B cell (primary cell): Measurements from ENCODE around the gene GPRASP1. TPM values are rescaled to one million over a fixed set of nuclear protein-coding genes. Genes with fewer than 3 reads are reported as not detected.
"Not testable (repeated sequence)": the region's sequence is repeated elsewhere in the genome, so short reads cannot be mapped to it uniquely, and the experiment has no call there.

Source experiments
- ATAC-seq: fragments of 200-7000 bp; cut with Tn5 transposase; one replicate; pipeline ENCODE4 v1.10.0; 2021; ENCODE audit warnings: low read depth, mild to moderate bottlenecking, moderate number of reproducible peaks, moderate library complexity
- CTCF ChIA-PET: fragments of 350-600 bp; sonication (Branson Sonifier 250); formaldehyde crosslinking; loops from one replicate; lab custom pipeline; 2021; ENCODE audit warnings: antibody characterized with exemption, inconsistent platforms; lab: Charles Lee
- POLR2A ChIA-PET: fragments of 350-600 bp; sonication (Branson Sonifier 250); formaldehyde crosslinking; loops from one replicate; lab custom pipeline; 2021; ENCODE audit warnings: antibody characterized with exemption; lab: Charles Lee
- DNase-seq: peaks from one replicate; pipeline ENCODE4 v3.0.0; 2013
- H2AFZ ChIP-seq: 2 replicates; pipeline ENCODE4 v1.6.1; 2012; ENCODE audit warnings: mild to moderate bottlenecking, low read depth, low read length; ENCODE audit not compliant: insufficient read depth, poor library complexity, severe bottlenecking
- H3K27ac ChIP-seq, 2 donors: 1 replicate in 1 of 2; 2 replicates in 1 of 2; pipeline ENCODE4 v1.5.1; 2012 to 2013; ENCODE audit warnings: low read length in 2 of 2, mild to moderate bottlenecking in 2 of 2, moderate library complexity in 1 of 2
- H3K27me3 ChIP-seq, 4 experiments: fragments of 200-600 bp in 1 of 4; sonication (generic) in 1 of 4; replicated peaks in 1 of 4; 1 replicate in 2 of 4; 2 replicates in 2 of 4; pipeline versions ENCODE4 v1.6.1 to v1.7.0; 2013 to 2016; ENCODE audit warnings: low read length in 3 of 4, mild to moderate bottlenecking in 2 of 4, mixed read lengths in 1 of 4, moderate library complexity in 1 of 4; ENCODE audit not compliant: insufficient read depth in 4 of 4, control insufficient read depth in 3 of 4; ENCODE audit errors: control extremely low read depth in 1 of 4
- H3K36me3 ChIP-seq, 2 experiments: replicated peaks in 1 of 2; 1 replicate in 1 of 2; 2 replicates in 1 of 2; pipeline versions ENCODE4 v1.6.1 to v1.7.1; 2013; ENCODE audit warnings: low read length in 1 of 2; ENCODE audit not compliant: insufficient read depth in 2 of 2, control insufficient read depth in 1 of 2; ENCODE audit errors: control extremely low read depth in 1 of 2, extremely low read depth in 1 of 2
- H3K4me1 ChIP-seq, 2 donors: fragments of 200-600 bp in 1 of 2; sonication (generic) in 1 of 2; 1 replicate in 1 of 2; 2 replicates in 1 of 2; pipeline versions ENCODE4 v1.5.1 to v1.6.1; 2013 to 2017; ENCODE audit warnings: low read length in 2 of 2; ENCODE audit not compliant: control insufficient read depth in 2 of 2, insufficient read depth in 2 of 2
- H3K4me2 ChIP-seq: replicated peaks from 2 replicates; pipeline ENCODE3; 2012; ENCODE audit warnings: mild to moderate bottlenecking, low read depth, low read length; ENCODE audit not compliant: poor library complexity, severe bottlenecking
- H3K4me3 ChIP-seq, 5 experiments: fragments of 200-600 bp in 1 of 5; sonication (generic) in 1 of 5; 1 replicate in 3 of 5; 2 replicates in 2 of 5; pipeline versions ENCODE4 v1.5.1 to v1.7.0; 2011 to 2016; ENCODE audit warnings: low read length in 4 of 5, mild to moderate bottlenecking in 4 of 5, low read depth in 2 of 5, control low read depth in 1 of 5, moderate library complexity in 1 of 5; ENCODE audit not compliant: insufficient read depth in 1 of 5; ENCODE audit errors: control extremely low read depth in 1 of 5, extremely low read depth in 1 of 5
- H3K79me2 ChIP-seq: fragments of 200-600 bp; sonication (generic); one replicate; pipeline ENCODE4 v1.6.0; 2016; ENCODE audit warnings: low read length; ENCODE audit not compliant: control insufficient read depth, insufficient read depth
- H3K9ac ChIP-seq: fragments of 200-600 bp; sonication (generic); 2 replicates; pipeline ENCODE4 v1.6.1; 2017; ENCODE audit warnings: mild to moderate bottlenecking, low read length, moderate library complexity
- H3K9me3 ChIP-seq, 3 donors: one replicate each; pipeline versions ENCODE4 v1.6.1 to v1.7.1; 2013; ENCODE audit warnings: low read length in 2 of 3; ENCODE audit not compliant: control insufficient read depth in 2 of 3, insufficient read depth in 1 of 3; ENCODE audit errors: control extremely low read depth in 1 of 3
- H4K20me1 ChIP-seq: 2 replicates; pipeline ENCODE4 v1.6.0; 2012; ENCODE audit warnings: mild to moderate bottlenecking, low read length; ENCODE audit not compliant: insufficient read depth, control insufficient read depth, poor library complexity, severe bottlenecking
- H3K27ac Mint-ChIP-seq: one replicate; pipeline ENCODE4 v1.8.0; 2021; ENCODE audit warnings: mixed read lengths
- H3K27me3 Mint-ChIP-seq: one replicate; pipeline ENCODE4 v1.8.0; 2021; ENCODE audit warnings: mixed read lengths
- H3K4me1 Mint-ChIP-seq: one replicate; pipeline ENCODE4 v1.8.0; 2021; ENCODE audit warnings: mixed read lengths
- H3K4me3 Mint-ChIP-seq: one replicate; pipeline ENCODE4 v1.8.0; 2021; ENCODE audit warnings: mixed read lengths
- H3K9me3 Mint-ChIP-seq: one replicate; pipeline ENCODE4 v1.8.0; 2022; ENCODE audit warnings: mixed read lengths; ENCODE audit not compliant: insufficient read depth
- EZH2 ChIP-seq: IDR thresholded peaks from 2 replicates; pipeline ENCODE4 v1.6.1; 2012; ENCODE audit warnings: borderline replicate concordance, low read depth, mild to moderate bottlenecking, moderate library complexity, low read length; ENCODE audit not compliant: insufficient read depth, poor library complexity, severe bottlenecking
- WGBS: methylation state at CpG from one replicate; pipeline ENCODE4 v1.1.5; 2013; ENCODE audit warnings: missing lambda C conversion rate; ENCODE audit not compliant: insufficient coverage; 5-methylcytosine and 5-hydroxymethylcytosine counted together
- intact Hi-C: fragments of 100-400 bp; cut with micrococcal nuclease; formaldehyde crosslinking; loops from one replicate; pipeline ENCODE4 v1.10.0; 2022
- polyA plus RNA-seq: library from polyadenylated mRNA; depleted of rRNA; stranded (reverse); fragments of >200 nt; gene quantifications from 2 replicates; pipeline ENCODE4 v1.2.3, GENCODE V29; 2012
- total RNA-seq, 2 donors: library from RNA; stranded (reverse); fragments of 120-200 nt in 1 of 2; gene quantifications; 1 replicate in 1 of 2; 2 replicates in 1 of 2; pipeline versions ENCODE4 v1.2.3 to v1.2.4, GENCODE V29; 2013 to 2022
- TF ChIP-seq, protein P1 (sequence below): fragments of 200-600 bp; IDR thresholded peaks from one replicate; pipeline ENCODE4 v1.8.0; 2022; ENCODE audit warnings: antibody characterized with exemption, mild to moderate bottlenecking

The GPRASP1 gene
- total and polyA plus RNA-seq, 2 donors (not counting 1 experiment from before 2014, with no cell fraction given), result 6.3 to 22.3 TPM

DNA sequence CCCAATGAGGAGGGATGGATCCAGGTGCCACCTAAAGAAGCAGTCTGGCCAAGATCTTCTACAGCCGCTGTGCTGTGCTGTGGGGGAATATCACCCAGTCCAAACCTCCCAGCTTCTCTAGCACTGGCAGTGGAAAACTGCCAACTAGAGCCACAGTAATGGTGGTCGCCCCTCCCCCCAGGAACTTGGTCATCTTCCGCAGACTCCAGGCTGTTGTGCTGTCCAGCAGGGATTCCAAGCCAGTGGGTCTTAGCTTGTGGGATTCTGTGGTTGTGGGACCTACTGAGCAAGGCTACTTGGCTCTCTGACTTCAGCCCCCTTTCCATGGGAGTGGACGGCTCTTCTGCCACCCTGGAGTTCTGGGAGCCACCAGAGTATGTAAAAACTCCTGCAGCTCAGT lies 18.2 kb downstream of the GPRASP1 start:
- no peaks in the 10 kb centered on the region for H3K27me3 Mint-ChIP-seq

DNA sequence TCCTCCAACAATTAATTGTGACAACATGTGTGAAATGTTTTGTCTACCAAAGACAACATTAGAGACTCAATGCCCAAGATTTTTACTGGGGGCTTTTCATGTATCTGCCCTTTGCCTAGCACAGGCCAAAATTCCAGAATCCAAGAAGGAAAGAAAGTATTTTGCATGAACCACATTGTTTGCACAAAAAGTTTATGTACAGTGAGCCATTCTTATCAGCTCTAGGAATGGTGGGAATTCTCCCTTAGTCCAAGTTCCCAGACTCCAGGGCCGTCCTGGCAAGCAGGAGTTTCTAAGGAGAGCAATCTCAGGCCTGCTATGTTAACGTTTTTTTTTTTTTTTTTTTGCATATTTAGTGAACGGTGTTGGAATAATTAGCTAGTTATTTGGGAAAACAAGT lies 21.6 kb downstream of the GPRASP1 start:
- peaks cover 3% of the 10 kb centered on the region for H3K9me3 Mint-ChIP-seq
- Histone ChIP-seq H3K9ac (no peak overlapping the region), H3K36me3 (no peaks in the 10 kb centered on the region), H2AFZ (no peak overlapping the region), H3K27me3 (no peaks in the 10 kb centered on the region), H3K4me3 (no peak overlapping the region), H3K27ac (no peak overlapping the region), H3K9me3 (no peaks in the 10 kb centered on the region), H4K20me1 (no peaks in the 10 kb centered on the region), H3K79me2 (no peaks in the 10 kb centered on the region), H3K4me2 (no peak overlapping the region), H3K4me1 (no peaks in the 10 kb centered on the region)
- H3K27me3 Mint-ChIP-seq, result no peaks in the 10 kb centered on the region
- CTCF ChIA-PET, result no interaction called here
- ATAC-seq (no peak), DNase-seq (no peak)
- TF ChIP-seq, protein P1, sequence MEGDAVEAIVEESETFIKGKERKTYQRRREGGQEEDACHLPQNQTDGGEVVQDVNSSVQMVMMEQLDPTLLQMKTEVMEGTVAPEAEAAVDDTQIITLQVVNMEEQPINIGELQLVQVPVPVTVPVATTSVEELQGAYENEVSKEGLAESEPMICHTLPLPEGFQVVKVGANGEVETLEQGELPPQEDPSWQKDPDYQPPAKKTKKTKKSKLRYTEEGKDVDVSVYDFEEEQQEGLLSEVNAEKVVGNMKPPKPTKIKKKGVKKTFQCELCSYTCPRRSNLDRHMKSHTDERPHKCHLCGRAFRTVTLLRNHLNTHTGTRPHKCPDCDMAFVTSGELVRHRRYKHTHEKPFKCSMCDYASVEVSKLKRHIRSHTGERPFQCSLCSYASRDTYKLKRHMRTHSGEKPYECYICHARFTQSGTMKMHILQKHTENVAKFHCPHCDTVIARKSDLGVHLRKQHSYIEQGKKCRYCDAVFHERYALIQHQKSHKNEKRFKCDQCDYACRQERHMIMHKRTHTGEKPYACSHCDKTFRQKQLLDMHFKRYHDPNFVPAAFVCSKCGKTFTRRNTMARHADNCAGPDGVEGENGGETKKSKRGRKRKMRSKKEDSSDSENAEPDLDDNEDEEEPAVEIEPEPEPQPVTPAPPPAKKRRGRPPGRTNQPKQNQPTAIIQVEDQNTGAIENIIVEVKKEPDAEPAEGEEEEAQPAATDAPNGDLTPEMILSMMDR, result no peak
- no peak for TF ChIP-seq EZH2
- H3K4me3 Mint-ChIP-seq, result no peak overlapping the region
- no peaks in the 10 kb centered on the region for H3K4me1 Mint-ChIP-seq
- no peak overlapping the region for H3K27ac Mint-ChIP-seq
- POLR2A ChIA-PET, result no interaction called here
- WGBS, result no CpG with 5 or more reads among the region's 3 CpGs
- intact Hi-C loops, result no loop called here

More for the DNA sequence above, 18.2 kb downstream of the GPRASP1 start:
- Histone ChIP-seq H3K27me3 (no peaks in the 10 kb centered on the region), H3K27ac (no peak overlapping the region), H3K4me3 (no peak overlapping the region), H3K9ac (no peak overlapping the region), H4K20me1 (no peaks in the 10 kb centered on the region), H3K79me2 (no peaks in the 10 kb centered on the region), H3K4me2 (no peak overlapping the region), H3K4me1 (no peaks in the 10 kb centered on the region), H3K36me3 (no peaks in the 10 kb centered on the region), H2AFZ (no peak overlapping the region), H3K9me3 (no peaks in the 10 kb centered on the region)
- WGBS, result no CpG with 5 or more reads among the region's 4 CpGs
- no peaks in the 10 kb centered on the region for H3K4me1 Mint-ChIP-seq
- POLR2A ChIA-PET, result no interaction called here
- H3K27ac Mint-ChIP-seq, result no peak overlapping the region
- DNase-seq, result no peak
- intact Hi-C loops, result no loop called here
- H3K9me3 Mint-ChIP-seq, result peaks cover 3% of the 10 kb centered on the region
- H3K4me3 Mint-ChIP-seq, result no peak overlapping the region
- TF ChIP-seq EZH2, result no peak
- TF ChIP-seq, protein P1, result no peak
- no peak for ATAC-seq
- CTCF ChIA-PET, result no interaction called here

DNA sequence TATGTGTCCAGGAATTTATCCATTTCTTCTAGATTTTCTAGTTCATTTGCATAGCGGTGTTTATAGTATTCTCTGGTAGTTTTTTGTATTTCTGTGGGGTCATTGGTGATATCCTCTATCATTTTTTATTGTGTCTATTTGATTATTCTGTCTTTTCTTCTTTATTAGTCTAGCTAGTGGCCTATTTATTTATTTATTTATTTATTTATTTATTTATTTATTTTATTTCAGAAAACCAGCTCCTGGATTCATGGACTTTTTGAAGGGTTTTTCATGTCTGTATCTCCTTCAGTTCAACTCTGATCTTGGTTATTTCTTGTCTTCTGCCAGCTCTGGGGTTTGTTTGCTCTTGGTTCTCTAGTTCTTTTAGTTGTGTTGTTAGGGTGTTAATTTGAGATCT lies 26.2 kb downstream of the GPRASP1 start:
- H4K20me1 ChIP-seq, H3K36me3 ChIP-seq, H3K4me1 ChIP-seq, DNase-seq, H2AFZ ChIP-seq, ATAC-seq, H3K27ac ChIP-seq, H3K4me3 ChIP-seq, H3K27ac Mint-ChIP-seq, H3K4me2 ChIP-seq, intact Hi-C loops, H3K4me1 Mint-ChIP-seq, H3K4me3 Mint-ChIP-seq, H3K9me3 ChIP-seq, H3K27me3 Mint-ChIP-seq, H3K27me3 ChIP-seq, H3K9ac ChIP-seq, H3K79me2 ChIP-seq, CTCF ChIA-PET, H3K9me3 Mint-ChIP-seq, POLR2A ChIA-PET: not testable (repeated sequence)
- WGBS, result no CpG with 5 or more reads among the region's 1 CpG
